HEK293 (cell line): ENCODE results near the gene SAMD4A.

Experiments
- CTCF ChIA-PET: fragments of 350-600 bp; formaldehyde crosslinking; extraction: SDS; loops from one replicate; lab custom pipeline; 2021; ENCODE audit warnings: antibody characterized with exemption; lab: Yijun Ruan, JAX
- POLR2A ChIA-PET: fragments of 300-600 bp; formaldehyde crosslinking; extraction: SDS; loops from one replicate; lab custom pipeline; 2020; ENCODE audit warnings: antibody characterized with exemption, inconsistent platforms; lab: Yijun Ruan, JAX
- H3K27ac ChIP-seq: fragments of 200-500 bp; sonication (Bioruptor generic); 2 replicates; pipeline ENCODE4 v1.5.1; 2014; ENCODE audit warnings: low read depth, low read length, control low read depth, inconsistent platforms; ENCODE audit errors: extremely low read depth
- H3K36me3 ChIP-seq, 2 experiments: fragments of 200-500 bp in 1 of 2; sonication (Bioruptor generic) in 1 of 2; 1 replicate in 1 of 2; 2 replicates in 1 of 2; pipeline ENCODE4 v1.5.1; 2014 to 2017; ENCODE audit warnings: inconsistent platforms in 2 of 2, low read length in 2 of 2; ENCODE audit not compliant: control insufficient read depth in 2 of 2, insufficient read depth in 1 of 2
- H3K4me1 ChIP-seq: fragments of 200-500 bp; sonication (Bioruptor generic); 2 replicates; pipeline ENCODE4 v1.5.1; 2014; ENCODE audit warnings: mild to moderate bottlenecking, low read length, inconsistent platforms; ENCODE audit not compliant: control insufficient read depth, insufficient read depth
- H3K4me3 ChIP-seq: 2 replicates; pipeline ENCODE4 v1.5.1; 2011; ENCODE audit warnings: low read depth, mild to moderate bottlenecking, control low read depth, low read length, moderate library complexity
- H3K9me3 ChIP-seq: fragments of 200-500 bp; sonication (Bioruptor generic); 2 replicates; pipeline ENCODE4 v1.5.1; 2014; ENCODE audit warnings: low read depth, low read length, inconsistent platforms; ENCODE audit not compliant: control insufficient read depth, insufficient read depth
- GLI4 ChIP-seq: fragments of 450-650 bp; formaldehyde crosslinking; IDR thresholded peaks from 2 replicates; pipeline ENCODE4 v1.5.1; 2016; ENCODE audit warnings: missing biosample characterization, missing genetic modification characterization
- KLF1 ChIP-seq: fragments of 450-650 bp; formaldehyde crosslinking; IDR thresholded peaks from 2 replicates; pipeline ENCODE4 v1.5.1; 2016; ENCODE audit warnings: missing biosample characterization, missing genetic modification characterization
- MEIS1 ChIP-seq: sonication (generic); formaldehyde crosslinking; IDR thresholded peaks from 2 replicates; pipeline ENCODE4 v1.8.1; 2022; ENCODE audit warnings: missing genetic modification reagents, mild to moderate bottlenecking, borderline replicate concordance
- MYNN ChIP-seq: fragments of 450-650 bp; formaldehyde crosslinking; IDR thresholded peaks from 2 replicates; pipeline ENCODE4 v1.5.1; 2016; ENCODE audit warnings: missing biosample characterization, missing genetic modification characterization, borderline replicate concordance
- PRDM1 ChIP-seq: fragments of 450-650 bp; formaldehyde crosslinking; IDR thresholded peaks from 2 replicates; pipeline ENCODE4; 2016; ENCODE audit warnings: missing biosample characterization, missing genetic modification characterization
- SALL2 ChIP-seq: fragments of 450-650 bp; formaldehyde crosslinking; IDR thresholded peaks from 2 replicates; pipeline ENCODE4 v1.5.0; 2017; ENCODE audit warnings: missing biosample characterization, mild to moderate bottlenecking, missing genetic modification characterization, borderline replicate concordance
- ZFHX2 ChIP-seq: fragments of 450-650 bp; formaldehyde crosslinking; conservative IDR thresholded peaks from 2 replicates; pipeline ENCODE4 v1.5.1; 2016; ENCODE audit warnings: missing biosample characterization, missing genetic modification characterization
- ZNF112 ChIP-seq: fragments of 450-650 bp; formaldehyde crosslinking; IDR thresholded peaks from 2 replicates; pipeline ENCODE4 v1.5.0; 2017; ENCODE audit warnings: missing biosample characterization, missing genetic modification characterization
- ZNF184 ChIP-seq: fragments of 450-650 bp; IDR thresholded peaks from 2 replicates; pipeline ENCODE4 v1.5.1; 2018; ENCODE audit warnings: missing biosample characterization, mild to moderate bottlenecking, missing genetic modification characterization
- ZNF292 ChIP-seq: fragments of 450-650 bp; formaldehyde crosslinking; IDR thresholded peaks from 2 replicates; pipeline ENCODE4 v1.5.1; 2016; ENCODE audit warnings: low read depth, missing biosample characterization, missing genetic modification characterization, borderline replicate concordance
- ZNF341 ChIP-seq: fragments of 450-650 bp; formaldehyde crosslinking; IDR thresholded peaks from 2 replicates; pipeline ENCODE4; 2016; ENCODE audit warnings: low read depth, missing biosample characterization, missing genetic modification characterization
- ZNF37A ChIP-seq: fragments of 450-650 bp; IDR thresholded peaks from 2 replicates; pipeline ENCODE4 v1.5.1; 2018; ENCODE audit warnings: missing biosample characterization, missing genetic modification characterization
- ZNF473 ChIP-seq: fragments of 450-650 bp; formaldehyde crosslinking; IDR thresholded peaks from 2 replicates; pipeline ENCODE4 v1.5.1; 2017; ENCODE audit warnings: missing biosample characterization, missing genetic modification characterization
- ZNF561 ChIP-seq: fragments of 450-650 bp; IDR thresholded peaks from 2 replicates; pipeline ENCODE4 v1.5.1; 2018; ENCODE audit warnings: missing biosample characterization, missing genetic modification characterization, borderline replicate concordance
- ZNF596 ChIP-seq: fragments of 450-650 bp; IDR thresholded peaks from 2 replicates; pipeline ENCODE4 v1.5.0; 2018; ENCODE audit warnings: missing biosample characterization, mild to moderate bottlenecking, missing genetic modification characterization, moderate library complexity
- ZNF629 ChIP-seq: fragments of 450-650 bp; formaldehyde crosslinking; IDR thresholded peaks from 2 replicates; pipeline ENCODE4 v1.5.1; 2017; ENCODE audit warnings: missing biosample characterization, missing genetic modification characterization
- TF ChIP-seq, protein P1 (sequence below): fragments of 450-650 bp; formaldehyde crosslinking; conservative IDR thresholded peaks from 2 replicates; pipeline ENCODE4 v1.5.1; 2016; ENCODE audit warnings: low read depth, missing biosample characterization, missing genetic modification characterization
- TF ChIP-seq, protein P2 (sequence below): fragments of 450-650 bp; formaldehyde crosslinking; IDR thresholded peaks from 2 replicates; pipeline ENCODE4; 2016; ENCODE audit warnings: missing biosample characterization, missing genetic modification characterization
- TF ChIP-seq, protein P3 (sequence below): fragments of 450-650 bp; formaldehyde crosslinking; IDR thresholded peaks from 2 replicates; pipeline ENCODE4 v1.5.1; 2016; ENCODE audit warnings: missing biosample characterization, missing genetic modification characterization
- TF ChIP-seq, protein P4 (sequence below): fragments of 450-650 bp; formaldehyde crosslinking; IDR thresholded peaks from 2 replicates; pipeline ENCODE4 v1.5.1; 2016; ENCODE audit warnings: missing biosample characterization, missing genetic modification characterization
- TF ChIP-seq, protein P5 (sequence below): fragments of 450-650 bp; formaldehyde crosslinking; conservative IDR thresholded peaks from 2 replicates; pipeline ENCODE4 v1.5.1; 2016; ENCODE audit warnings: low read depth, missing biosample characterization, missing genetic modification characterization
- TF ChIP-seq, protein P6 (sequence below): fragments of 450-650 bp; formaldehyde crosslinking; optimal IDR thresholded peaks from 2 replicates; pipeline ENCODE3; 2016; ENCODE audit warnings: missing biosample characterization, mild to moderate bottlenecking, missing genetic modification characterization

The SAMD4A gene

DNA sequence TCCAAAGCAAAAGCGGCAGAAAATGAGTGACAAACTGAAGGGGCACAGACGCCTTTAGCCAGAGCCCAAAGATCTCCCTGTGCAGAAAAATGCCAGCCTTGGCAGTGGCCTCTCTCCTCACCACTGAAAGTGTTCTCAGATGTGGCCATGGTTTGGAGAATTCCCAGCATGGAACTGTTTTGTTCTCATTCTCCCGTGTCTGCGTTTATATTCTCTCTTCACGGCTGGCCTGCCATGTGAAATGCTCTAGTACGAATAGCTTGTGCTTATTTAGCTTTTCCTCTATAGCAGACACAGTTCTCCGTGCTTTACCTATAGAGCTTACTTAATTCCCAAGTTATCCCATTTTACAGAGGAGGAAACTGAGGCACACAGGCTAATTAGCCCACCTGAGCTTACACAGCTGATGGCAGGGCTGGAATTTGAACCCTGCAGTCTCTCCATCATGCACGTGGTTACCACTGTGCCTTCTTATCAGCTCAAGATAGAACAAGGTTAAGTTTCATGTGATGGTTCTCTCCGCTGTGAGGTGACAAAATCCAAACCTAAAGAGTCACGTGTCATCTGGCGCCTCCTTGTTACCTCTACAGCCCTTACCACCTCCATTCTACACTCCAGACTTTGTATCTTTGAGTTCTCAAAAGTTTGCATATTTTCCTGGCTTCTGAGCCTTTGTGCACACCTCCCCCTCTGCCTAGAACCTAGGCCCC is 194.1 kb downstream of the SAMD4A start:
- Histone ChIP-seq H3K27ac (no peak overlapping the region), H3K9me3 (no peaks in the 10 kb centered on the region), H3K4me1 (no peaks in the 10 kb centered on the region), H3K36me3 (peaks cover 0 to 13% of the 10 kb centered on the region in 2 experiments; a peak in 1 of 3 replicates), H3K4me3 (no peak overlapping the region)
- POLR2A ChIA-PET: no interaction called here
- TF ChIP-seq ZNF596 (tag by site-specific recombination) (no peak), ZNF629 (no peak), KLF1 (no peak), SALL2 (no peak), ZNF37A (tag by site-specific recombination) (no peak), ZNF561 (tag by site-specific recombination) (no peak), ZNF292 (no peak), ZFHX2 (tag by site-specific recombination) (no peak), GLI4 (tag by site-specific recombination) (no peak), PRDM1 (tag by site-specific recombination) (no peak), MYNN (tag by site-specific recombination) (no peak), ZNF184 (tag by site-specific recombination) (no peak)
- TF ChIP-seq, protein P1, sequence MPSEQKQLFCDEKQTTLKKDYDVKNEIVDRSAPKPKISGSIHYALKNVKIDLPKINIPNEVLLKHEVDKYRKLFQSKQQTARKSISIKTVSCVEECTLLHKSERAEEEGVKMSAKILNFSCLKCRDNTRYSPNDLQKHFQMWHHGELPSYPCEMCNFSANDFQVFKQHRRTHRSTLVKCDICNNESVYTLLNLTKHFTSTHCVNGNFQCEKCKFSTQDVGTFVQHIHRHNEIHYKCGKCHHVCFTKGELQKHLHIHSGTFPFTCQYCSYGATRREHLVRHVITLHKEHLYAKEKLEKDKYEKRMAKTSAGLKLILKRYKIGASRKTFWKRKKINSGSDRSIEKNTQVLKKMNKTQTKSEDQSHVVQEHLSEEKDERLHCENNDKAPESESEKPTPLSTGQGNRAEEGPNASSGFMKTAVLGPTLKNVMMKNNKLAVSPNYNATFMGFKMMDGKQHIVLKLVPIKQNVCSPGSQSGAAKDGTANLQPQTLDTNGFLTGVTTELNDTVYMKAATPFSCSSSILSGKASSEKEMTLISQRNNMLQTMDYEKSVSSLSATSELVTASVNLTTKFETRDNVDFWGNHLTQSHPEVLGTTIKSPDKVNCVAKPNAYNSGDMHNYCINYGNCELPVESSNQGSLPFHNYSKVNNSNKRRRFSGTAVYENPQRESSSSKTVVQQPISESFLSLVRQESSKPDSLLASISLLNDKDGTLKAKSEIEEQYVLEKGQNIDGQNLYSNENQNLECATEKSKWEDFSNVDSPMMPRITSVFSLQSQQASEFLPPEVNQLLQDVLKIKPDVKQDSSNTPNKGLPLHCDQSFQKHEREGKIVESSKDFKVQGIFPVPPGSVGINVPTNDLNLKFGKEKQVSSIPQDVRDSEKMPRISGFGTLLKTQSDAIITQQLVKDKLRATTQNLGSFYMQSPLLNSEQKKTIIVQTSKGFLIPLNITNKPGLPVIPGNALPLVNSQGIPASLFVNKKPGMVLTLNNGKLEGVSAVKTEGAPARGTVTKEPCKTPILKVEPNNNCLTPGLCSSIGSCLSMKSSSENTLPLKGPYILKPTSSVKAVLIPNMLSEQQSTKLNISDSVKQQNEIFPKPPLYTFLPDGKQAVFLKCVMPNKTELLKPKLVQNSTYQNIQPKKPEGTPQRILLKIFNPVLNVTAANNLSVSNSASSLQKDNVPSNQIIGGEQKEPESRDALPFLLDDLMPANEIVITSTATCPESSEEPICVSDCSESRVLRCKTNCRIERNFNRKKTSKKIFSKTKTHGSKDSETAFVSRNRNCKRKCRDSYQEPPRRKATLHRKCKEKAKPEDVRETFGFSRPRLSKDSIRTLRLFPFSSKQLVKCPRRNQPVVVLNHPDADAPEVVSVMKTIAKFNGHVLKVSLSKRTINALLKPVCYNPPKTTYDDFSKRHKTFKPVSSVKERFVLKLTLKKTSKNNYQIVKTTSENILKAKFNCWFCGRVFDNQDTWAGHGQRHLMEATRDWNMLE (tag by site-specific recombination): no peak
- TF ChIP-seq, protein P2, sequence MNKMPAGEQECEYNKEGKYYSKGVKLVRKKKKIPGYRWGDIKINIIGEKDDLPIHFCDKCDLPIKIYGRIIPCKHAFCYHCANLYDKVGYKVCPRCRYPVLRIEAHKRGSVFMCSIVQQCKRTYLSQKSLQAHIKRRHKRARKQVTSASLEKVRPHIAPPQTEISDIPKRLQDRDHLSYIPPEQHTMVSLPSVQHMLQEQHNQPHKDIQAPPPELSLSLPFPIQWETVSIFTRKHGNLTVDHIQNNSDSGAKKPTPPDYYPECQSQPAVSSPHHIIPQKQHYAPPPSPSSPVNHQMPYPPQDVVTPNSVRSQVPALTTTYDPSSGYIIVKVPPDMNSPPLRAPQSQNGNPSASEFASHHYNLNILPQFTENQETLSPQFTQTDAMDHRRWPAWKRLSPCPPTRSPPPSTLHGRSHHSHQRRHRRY (tag by site-specific recombination): no peak
- TF ChIP-seq, protein P3, sequence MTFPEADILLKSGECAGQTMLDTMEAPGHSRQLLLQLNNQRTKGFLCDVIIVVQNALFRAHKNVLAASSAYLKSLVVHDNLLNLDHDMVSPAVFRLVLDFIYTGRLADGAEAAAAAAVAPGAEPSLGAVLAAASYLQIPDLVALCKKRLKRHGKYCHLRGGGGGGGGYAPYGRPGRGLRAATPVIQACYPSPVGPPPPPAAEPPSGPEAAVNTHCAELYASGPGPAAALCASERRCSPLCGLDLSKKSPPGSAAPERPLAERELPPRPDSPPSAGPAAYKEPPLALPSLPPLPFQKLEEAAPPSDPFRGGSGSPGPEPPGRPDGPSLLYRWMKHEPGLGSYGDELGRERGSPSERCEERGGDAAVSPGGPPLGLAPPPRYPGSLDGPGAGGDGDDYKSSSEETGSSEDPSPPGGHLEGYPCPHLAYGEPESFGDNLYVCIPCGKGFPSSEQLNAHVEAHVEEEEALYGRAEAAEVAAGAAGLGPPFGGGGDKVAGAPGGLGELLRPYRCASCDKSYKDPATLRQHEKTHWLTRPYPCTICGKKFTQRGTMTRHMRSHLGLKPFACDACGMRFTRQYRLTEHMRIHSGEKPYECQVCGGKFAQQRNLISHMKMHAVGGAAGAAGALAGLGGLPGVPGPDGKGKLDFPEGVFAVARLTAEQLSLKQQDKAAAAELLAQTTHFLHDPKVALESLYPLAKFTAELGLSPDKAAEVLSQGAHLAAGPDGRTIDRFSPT (tag by site-specific recombination): no peak
- TF ChIP-seq, protein P4, sequence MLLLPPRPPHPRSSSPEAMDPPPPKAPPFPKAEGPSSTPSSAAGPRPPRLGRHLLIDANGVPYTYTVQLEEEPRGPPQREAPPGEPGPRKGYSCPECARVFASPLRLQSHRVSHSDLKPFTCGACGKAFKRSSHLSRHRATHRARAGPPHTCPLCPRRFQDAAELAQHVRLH (tag by site-specific recombination): no peak
- CTCF ChIA-PET: interaction anchor here (1.3 kb wide), 1 partner anchor 198 kb away, joined by 3 read pairs; no protein-coding TSS in a partner anchor

DNA sequence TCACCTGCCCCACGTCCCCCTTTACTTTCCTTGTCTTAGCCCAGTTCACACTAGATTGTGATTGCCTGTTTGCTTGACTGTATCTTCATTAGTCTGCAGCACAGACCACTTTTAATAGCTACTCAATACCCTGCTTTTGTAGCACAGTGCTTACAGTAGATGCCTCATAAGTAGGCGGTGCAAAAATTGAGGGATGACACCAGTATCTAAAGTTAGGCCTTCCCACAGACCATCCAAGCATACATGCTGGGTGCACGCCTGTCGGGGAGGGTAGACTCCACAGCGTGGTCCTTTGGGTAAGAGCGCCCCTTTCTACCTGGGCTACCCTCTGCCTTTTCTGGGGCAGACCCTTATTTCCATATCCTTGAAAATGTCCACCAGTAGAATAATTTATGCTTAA is 194.9 kb downstream of the SAMD4A start:
- Histone ChIP-seq H3K4me1 (no peaks in the 10 kb centered on the region), H3K36me3 (peaks cover 0 to 15% of the 10 kb centered on the region in 2 experiments; a peak in 1 of 3 replicates), H3K9me3 (no peaks in the 10 kb centered on the region), H3K27ac (no peak overlapping the region), H3K4me3 (no peak overlapping the region)
- ChIA-PET POLR2A (interaction anchor here (0.8 kb wide), 1 partner anchor 32 kb away, joined by 4 read pairs; no protein-coding TSS in a partner anchor), CTCF (no interaction called here)
- TF ChIP-seq ZNF341 (tag by site-specific recombination) (no peak), MEIS1 (no peak), ZNF473 (tag by site-specific recombination) (no peak), ZNF112 (tag by site-specific recombination) (no peak)
- TF ChIP-seq, protein P5, sequence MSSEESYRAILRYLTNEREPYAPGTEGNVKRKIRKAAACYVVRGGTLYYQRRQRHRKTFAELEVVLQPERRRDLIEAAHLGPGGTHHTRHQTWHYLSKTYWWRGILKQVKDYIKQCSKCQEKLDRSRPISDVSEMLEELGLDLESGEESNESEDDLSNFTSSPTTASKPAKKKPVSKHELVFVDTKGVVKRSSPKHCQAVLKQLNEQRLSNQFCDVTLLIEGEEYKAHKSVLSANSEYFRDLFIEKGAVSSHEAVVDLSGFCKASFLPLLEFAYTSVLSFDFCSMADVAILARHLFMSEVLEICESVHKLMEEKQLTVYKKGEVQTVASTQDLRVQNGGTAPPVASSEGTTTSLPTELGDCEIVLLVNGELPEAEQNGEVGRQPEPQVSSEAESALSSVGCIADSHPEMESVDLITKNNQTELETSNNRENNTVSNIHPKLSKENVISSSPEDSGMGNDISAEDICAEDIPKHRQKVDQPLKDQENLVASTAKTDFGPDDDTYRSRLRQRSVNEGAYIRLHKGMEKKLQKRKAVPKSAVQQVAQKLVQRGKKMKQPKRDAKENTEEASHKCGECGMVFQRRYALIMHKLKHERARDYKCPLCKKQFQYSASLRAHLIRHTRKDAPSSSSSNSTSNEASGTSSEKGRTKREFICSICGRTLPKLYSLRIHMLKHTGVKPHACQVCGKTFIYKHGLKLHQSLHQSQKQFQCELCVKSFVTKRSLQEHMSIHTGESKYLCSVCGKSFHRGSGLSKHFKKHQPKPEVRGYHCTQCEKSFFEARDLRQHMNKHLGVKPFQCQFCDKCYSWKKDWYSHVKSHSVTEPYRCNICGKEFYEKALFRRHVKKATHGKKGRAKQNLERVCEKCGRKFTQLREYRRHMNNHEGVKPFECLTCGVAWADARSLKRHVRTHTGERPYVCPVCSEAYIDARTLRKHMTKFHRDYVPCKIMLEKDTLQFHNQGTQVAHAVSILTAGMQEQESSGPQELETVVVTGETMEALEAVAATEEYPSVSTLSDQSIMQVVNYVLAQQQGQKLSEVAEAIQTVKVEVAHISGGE (tag by site-specific recombination): no peak
- TF ChIP-seq, protein P6, sequence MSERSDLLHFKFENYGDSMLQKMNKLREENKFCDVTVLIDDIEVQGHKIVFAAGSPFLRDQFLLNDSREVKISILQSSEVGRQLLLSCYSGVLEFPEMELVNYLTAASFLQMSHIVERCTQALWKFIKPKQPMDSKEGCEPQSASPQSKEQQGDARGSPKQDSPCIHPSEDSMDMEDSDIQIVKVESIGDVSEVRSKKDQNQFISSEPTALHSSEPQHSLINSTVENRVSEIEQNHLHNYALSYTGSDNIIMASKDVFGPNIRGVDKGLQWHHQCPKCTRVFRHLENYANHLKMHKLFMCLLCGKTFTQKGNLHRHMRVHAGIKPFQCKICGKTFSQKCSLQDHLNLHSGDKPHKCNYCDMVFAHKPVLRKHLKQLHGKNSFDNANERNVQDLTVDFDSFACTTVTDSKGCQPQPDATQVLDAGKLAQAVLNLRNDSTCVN (tag by site-specific recombination): no peak
